Measurements from ENCODE around the gene CYP20A1. TPM values are rescaled to one million over a fixed set of nuclear protein-coding genes. Genes with fewer than 3 reads are reported as not detected.
"Not testable (repeated sequence)": the region's sequence is repeated elsewhere in the genome, so short reads cannot be mapped to it uniquely, and the experiment has no call there.

Gene CYP20A1
- total and polyA plus RNA-seq, 2 donors, result 16.0 to 19.5 TPM

DNA sequence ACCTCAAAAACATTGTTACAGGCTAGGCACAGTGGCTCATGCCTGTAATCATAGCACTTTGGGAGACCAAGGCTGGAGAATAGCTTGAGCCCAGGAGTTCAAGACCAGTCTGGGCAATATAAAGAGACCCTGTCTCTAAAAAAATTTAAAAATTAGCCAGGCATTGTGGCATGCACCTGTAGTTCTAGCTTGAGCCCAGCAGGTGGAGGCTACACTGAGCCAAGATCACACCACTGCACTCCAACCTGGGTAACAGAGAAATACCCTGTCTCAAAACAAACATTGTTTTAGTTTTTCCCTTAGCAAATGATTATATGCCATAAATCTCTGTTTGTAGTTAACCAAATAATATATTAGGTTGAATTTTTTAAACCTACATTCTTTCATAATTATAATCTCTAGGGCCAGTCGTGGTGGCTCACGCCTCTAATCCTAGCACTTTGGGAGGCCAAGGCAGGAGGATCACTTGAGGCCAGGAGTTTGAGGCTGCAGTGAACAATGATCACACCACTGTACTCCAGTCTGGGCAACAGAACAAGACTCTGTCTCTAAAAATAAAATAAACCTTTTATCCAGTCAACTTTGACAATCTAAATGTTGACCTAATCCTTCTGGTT lies 13.3 kb upstream of the CYP20A1 start:
- no peaks in the 10 kb centered on the region for H3K27me3 ChIP-seq (ENCODE audit: control insufficient read depth in 2 of 2, insufficient read depth in 1 of 2, low read length in 1 of 2)
- no peaks in the 10 kb centered on the region for H3K36me3 ChIP-seq (ENCODE audit: control insufficient read depth in 2 of 2, insufficient read depth in 2 of 2, low read length in 1 of 2)
- DNase-seq (ENCODE audit: low read depth in 6 of 9, low spot score in 9 of 9), result peak in 4 of 9 donors; percentile 17 to 44 (median 26)
- H3K27ac ChIP-seq (ENCODE audit: low read depth in 1 of 2, low read length in 1 of 2), result no peak overlapping the region
- no peaks in the 10 kb centered on the region for H3K4me1 ChIP-seq (ENCODE audit: control insufficient read depth in 2 of 2, insufficient read depth in 2 of 2, low read length in 2 of 2)
- no peak overlapping the region for H3K4me3 ChIP-seq (ENCODE audit: low read length in 2 of 2)
- H3K9me3 ChIP-seq (ENCODE audit: control insufficient read depth in 2 of 2, insufficient read depth in 1 of 2, low read length in 1 of 2), result no peaks in the 10 kb centered on the region
- WGBS, result 96% methylated on average over 2 of the region's 2 CpGs

DNA sequence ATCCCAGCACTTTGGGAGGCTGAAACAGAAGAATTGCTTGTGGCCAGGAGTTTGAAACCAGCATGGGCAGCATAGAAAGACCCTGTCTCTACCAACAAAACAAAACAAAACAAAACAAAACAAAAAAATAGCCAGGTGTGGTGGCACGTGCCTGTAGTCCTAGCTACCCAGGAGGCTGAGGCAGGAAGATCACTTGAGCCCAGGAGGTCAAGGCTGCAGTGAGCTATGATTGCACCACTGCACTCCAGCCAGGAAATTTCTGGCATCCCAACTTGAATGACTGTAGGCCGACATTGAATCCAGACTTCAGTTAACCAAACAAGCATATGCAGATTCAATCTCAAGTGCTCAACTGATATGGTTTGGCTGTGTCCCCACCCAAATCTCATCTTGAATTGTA lies 9.1 kb upstream of the CYP20A1 start:
- H3K4me3 ChIP-seq (ENCODE audit: low read length in 2 of 2); DNase-seq (ENCODE audit: low read depth in 6 of 9, low spot score in 9 of 9); H3K36me3 ChIP-seq (ENCODE audit: control insufficient read depth in 2 of 2, insufficient read depth in 2 of 2, low read length in 1 of 2); H3K4me1 ChIP-seq (ENCODE audit: control insufficient read depth in 2 of 2, insufficient read depth in 2 of 2, low read length in 2 of 2); H3K9me3 ChIP-seq (ENCODE audit: control insufficient read depth in 2 of 2, insufficient read depth in 1 of 2, low read length in 1 of 2); H3K27ac ChIP-seq (ENCODE audit: low read depth in 1 of 2, low read length in 1 of 2); H3K27me3 ChIP-seq (ENCODE audit: control insufficient read depth in 2 of 2, insufficient read depth in 1 of 2, low read length in 1 of 2): not testable (repeated sequence)
- 97% methylated on average over 2 of the region's 2 CpGs for WGBS

DNA sequence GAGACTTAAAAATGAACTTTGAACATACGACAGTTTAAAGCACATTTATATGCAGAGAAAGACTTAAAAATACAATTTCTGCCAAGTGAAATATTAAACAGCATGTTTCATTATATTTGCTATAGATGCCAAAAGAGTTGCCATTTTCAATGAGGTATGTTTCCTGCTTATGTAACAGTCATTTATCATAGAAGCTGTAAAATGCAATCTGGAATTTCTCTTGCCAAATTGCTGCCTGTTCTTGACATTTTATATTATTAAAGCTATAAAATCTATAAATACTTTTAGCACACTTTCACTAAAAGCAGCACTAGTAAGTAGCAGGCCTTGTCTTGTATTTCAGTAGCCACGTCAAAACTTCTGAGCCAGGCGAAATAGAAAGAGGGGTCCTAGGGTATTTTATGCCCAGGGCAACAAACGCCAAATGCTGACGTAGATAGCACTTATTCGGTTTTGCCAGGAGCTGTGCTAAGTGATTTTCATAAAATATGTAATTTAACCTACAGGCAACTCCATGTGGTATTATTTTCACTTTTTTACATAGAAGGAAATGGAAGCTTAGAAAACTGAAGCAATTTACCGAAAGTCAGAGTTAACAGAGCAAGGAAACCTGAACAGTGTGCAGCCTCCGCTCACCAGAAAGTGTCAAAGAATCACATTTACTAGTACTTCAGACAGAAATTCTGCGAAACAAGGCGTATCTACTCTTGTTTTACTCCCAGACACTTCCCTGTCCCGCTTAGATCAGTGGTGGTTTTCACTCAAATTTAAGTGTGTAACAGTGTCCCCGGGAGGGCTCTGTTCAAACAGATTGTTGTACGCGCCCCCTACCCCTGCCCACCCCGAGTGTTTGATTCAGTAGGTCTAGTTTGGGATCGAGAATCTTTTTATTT lies 1.2 kb upstream of the CYP20A1 start:
- peak overlapping the region; percentile 70 to 90 for H3K4me3 ChIP-seq (ENCODE audit: low read length in 2 of 2)
- peak overlapping the region; percentile 65 to 98 for H3K27ac ChIP-seq (ENCODE audit: low read depth in 1 of 2, low read length in 1 of 2)

DNA sequence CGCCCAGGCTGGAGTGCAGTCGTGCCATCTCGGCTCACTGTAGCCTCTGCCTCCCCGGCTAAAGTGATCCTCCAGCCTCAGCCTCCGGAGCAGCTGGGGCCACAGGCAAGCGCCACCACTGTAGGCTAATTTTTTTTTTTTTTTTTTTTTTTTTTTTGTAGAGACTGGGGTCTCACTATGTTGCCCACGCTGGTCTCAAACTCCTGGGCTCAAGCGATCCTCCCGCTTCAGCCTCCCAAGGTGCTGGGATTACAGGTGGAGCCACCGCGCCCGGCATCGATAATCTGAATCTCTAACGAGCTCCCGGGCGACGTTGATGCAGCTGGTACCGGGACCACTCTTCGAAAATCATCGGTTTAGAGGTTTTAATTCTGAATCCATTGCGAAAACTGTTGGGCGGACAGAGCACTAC lies 520 bp upstream of the CYP20A1 start:
- DNase-seq (ENCODE audit: low read depth in 6 of 9, low spot score in 9 of 9), result no peak
- H3K36me3 ChIP-seq (ENCODE audit: control insufficient read depth in 2 of 2, insufficient read depth in 2 of 2, low read length in 1 of 2), result peaks cover 6 to 9% of the 10 kb centered on the region in 2 donors
- H3K27me3 ChIP-seq (ENCODE audit: control insufficient read depth in 2 of 2, insufficient read depth in 1 of 2, low read length in 1 of 2), result no peaks in the 10 kb centered on the region
- H3K27ac ChIP-seq (ENCODE audit: low read depth in 1 of 2, low read length in 1 of 2), result peak overlapping the region; percentile 98 to 99
- 27% methylated on average over 22 of the region's 22 CpGs for WGBS
- H3K4me3 ChIP-seq (ENCODE audit: low read length in 2 of 2), result peak overlapping the region; percentile 70 to 90
- peaks cover 11 to 19% of the 10 kb centered on the region in 2 donors for H3K4me1 ChIP-seq (ENCODE audit: control insufficient read depth in 2 of 2, insufficient read depth in 2 of 2, low read length in 2 of 2)
- H3K9me3 ChIP-seq (ENCODE audit: control insufficient read depth in 2 of 2, insufficient read depth in 1 of 2, low read length in 1 of 2), result no peaks in the 10 kb centered on the region

More for the DNA sequence above, 1.2 kb upstream of the CYP20A1 start:
- no peaks in the 10 kb centered on the region for H3K9me3 ChIP-seq (ENCODE audit: control insufficient read depth in 2 of 2, insufficient read depth in 1 of 2, low read length in 1 of 2)
- peaks cover 1 to 6% of the 10 kb centered on the region in 2 donors for H3K36me3 ChIP-seq (ENCODE audit: control insufficient read depth in 2 of 2, insufficient read depth in 2 of 2, low read length in 1 of 2)
- DNase-seq (ENCODE audit: low read depth in 6 of 9, low spot score in 9 of 9), result peak in 1 of 9 donors; percentile 26
- H3K27me3 ChIP-seq (ENCODE audit: control insufficient read depth in 2 of 2, insufficient read depth in 1 of 2, low read length in 1 of 2), result no peaks in the 10 kb centered on the region
- 92% methylated on average over 16 of the region's 16 CpGs for WGBS
- peaks cover 11 to 19% of the 10 kb centered on the region in 2 donors for H3K4me1 ChIP-seq (ENCODE audit: control insufficient read depth in 2 of 2, insufficient read depth in 2 of 2, low read length in 2 of 2)

DNA sequence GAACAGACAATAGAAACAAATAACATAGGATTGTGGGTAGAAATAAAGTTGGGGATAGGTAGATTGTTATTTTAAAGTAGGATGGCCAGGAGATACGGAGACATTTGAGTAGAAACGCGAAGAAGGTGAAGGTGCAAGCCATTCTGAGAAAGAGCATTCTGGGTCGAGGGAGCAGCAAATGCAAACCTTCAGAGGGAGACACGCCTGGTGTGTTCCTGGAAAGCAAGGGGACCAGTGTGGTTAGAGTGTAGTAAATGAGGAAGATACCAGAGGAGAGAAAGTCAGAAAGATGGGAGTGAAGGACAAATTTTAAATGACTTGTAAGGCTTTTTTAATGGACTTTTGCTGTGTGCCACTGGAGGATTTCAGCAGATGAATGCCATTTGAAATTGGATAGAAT lies 1.7 kb downstream of the CYP20A1 start:
- Histone ChIP-seq H3K9me3 (ENCODE audit: control insufficient read depth in 2 of 2, insufficient read depth in 1 of 2, low read length in 1 of 2) (no peaks in the 10 kb centered on the region), H3K4me3 (ENCODE audit: low read length in 2 of 2) (no peak overlapping the region), H3K27me3 (ENCODE audit: control insufficient read depth in 2 of 2, insufficient read depth in 1 of 2, low read length in 1 of 2) (no peaks in the 10 kb centered on the region), H3K27ac (ENCODE audit: low read depth in 1 of 2, low read length in 1 of 2) (no peak overlapping the region), H3K36me3 (ENCODE audit: control insufficient read depth in 2 of 2, insufficient read depth in 2 of 2, low read length in 1 of 2) (peaks cover 11% of the 10 kb centered on the region in 2 donors), H3K4me1 (ENCODE audit: control insufficient read depth in 2 of 2, insufficient read depth in 2 of 2, low read length in 2 of 2) (peaks cover 11 to 19% of the 10 kb centered on the region in 2 donors)
- DNase-seq (ENCODE audit: low read depth in 6 of 9, low spot score in 9 of 9), result no peak
- 83% methylated on average over 5 of the region's 5 CpGs for WGBS

DNA sequence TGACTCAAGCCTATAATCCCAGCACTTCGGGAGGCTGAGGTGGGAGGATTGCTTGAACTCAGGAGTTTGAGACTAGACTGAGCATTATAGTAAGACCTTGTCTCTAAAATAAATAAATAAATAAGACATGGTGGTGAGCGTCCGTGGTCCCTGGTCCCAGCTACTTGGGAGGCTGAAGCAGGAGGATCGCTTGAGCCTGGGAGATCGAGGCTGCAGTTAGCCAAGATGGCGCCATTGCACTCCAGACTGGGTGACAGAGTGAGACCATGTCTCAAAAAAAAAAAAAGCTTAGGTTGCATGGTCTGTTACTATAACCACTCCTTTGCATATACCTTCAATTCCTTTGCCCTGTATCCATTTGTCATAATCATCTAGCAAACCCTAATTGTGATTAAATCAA lies 3.7 kb downstream of the CYP20A1 start:
- DNase-seq (ENCODE audit: low read depth in 6 of 9, low spot score in 9 of 9), result no peak
- Histone ChIP-seq H3K9me3 (ENCODE audit: control insufficient read depth in 2 of 2, insufficient read depth in 1 of 2, low read length in 1 of 2) (no peaks in the 10 kb centered on the region), H3K4me1 (ENCODE audit: control insufficient read depth in 2 of 2, insufficient read depth in 2 of 2, low read length in 2 of 2) (peaks cover 11 to 19% of the 10 kb centered on the region in 2 donors), H3K27ac (ENCODE audit: low read depth in 1 of 2, low read length in 1 of 2) (no peak overlapping the region), H3K4me3 (ENCODE audit: low read length in 2 of 2) (no peak overlapping the region), H3K27me3 (ENCODE audit: control insufficient read depth in 2 of 2, insufficient read depth in 1 of 2, low read length in 1 of 2) (no peaks in the 10 kb centered on the region), H3K36me3 (ENCODE audit: control insufficient read depth in 2 of 2, insufficient read depth in 2 of 2, low read length in 1 of 2) (peaks cover 11 to 24% of the 10 kb centered on the region in 2 donors)
- 97% methylated on average over 6 of the region's 6 CpGs for WGBS

DNA sequence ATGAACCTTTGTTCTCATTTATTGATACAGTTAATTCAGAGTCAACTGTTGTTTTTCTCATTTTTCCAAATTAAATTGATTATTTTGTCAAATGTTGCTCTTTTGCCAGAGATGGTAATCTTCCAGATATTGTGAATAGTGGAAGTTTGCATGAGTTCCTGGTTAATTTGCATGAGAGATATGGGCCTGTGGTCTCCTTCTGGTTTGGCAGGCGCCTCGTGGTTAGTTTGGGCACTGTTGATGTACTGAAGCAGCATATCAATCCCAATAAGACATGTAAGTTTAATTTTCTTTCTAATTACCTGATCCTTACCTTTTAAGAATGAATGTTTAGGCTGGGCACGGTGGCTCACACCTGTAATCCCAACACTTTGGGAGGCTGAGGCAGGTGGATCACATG lies 7.8 kb downstream of the CYP20A1 start:
- no peak overlapping the region for H3K4me3 ChIP-seq (ENCODE audit: low read length in 2 of 2)
- WGBS, result 94% methylated on average over 3 of the region's 3 CpGs
- DNase-seq (ENCODE audit: low read depth in 6 of 9, low spot score in 9 of 9), result no peak
- no peaks in the 10 kb centered on the region for H3K27me3 ChIP-seq (ENCODE audit: control insufficient read depth in 2 of 2, insufficient read depth in 1 of 2, low read length in 1 of 2)
- no peaks in the 10 kb centered on the region for H3K9me3 ChIP-seq (ENCODE audit: control insufficient read depth in 2 of 2, insufficient read depth in 1 of 2, low read length in 1 of 2)
- no peak overlapping the region for H3K27ac ChIP-seq (ENCODE audit: low read depth in 1 of 2, low read length in 1 of 2)
- peaks cover 11 to 42% of the 10 kb centered on the region in 2 donors for H3K36me3 ChIP-seq (ENCODE audit: control insufficient read depth in 2 of 2, insufficient read depth in 2 of 2, low read length in 1 of 2)
- H3K4me1 ChIP-seq (ENCODE audit: control insufficient read depth in 2 of 2, insufficient read depth in 2 of 2, low read length in 2 of 2), result no peaks in the 10 kb centered on the region

DNA sequence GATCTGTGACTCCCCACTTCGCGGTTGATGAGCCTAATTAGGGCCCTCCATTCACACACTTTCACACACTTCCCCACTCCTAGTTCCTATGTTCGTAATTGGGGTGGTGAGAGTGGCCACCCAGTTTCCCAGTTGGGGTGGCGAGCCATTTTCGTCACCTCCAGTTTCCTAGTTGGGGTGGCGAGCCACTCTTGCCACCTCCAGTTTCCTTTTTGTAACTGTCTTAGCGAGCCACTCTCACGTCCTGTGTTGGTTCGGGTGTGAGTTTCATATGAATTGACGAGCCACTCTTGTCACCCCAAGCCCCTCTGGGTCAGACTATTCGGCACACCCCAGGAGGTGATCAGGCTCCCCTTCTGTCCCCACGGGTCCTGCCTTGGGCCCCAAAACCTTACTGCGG lies 14.0 kb downstream of the CYP20A1 start:
- Histone ChIP-seq H3K9me3 (ENCODE audit: control insufficient read depth in 2 of 2, insufficient read depth in 1 of 2, low read length in 1 of 2) (peaks cover 1 to 6% of the 10 kb centered on the region in 2 donors), H3K4me1 (ENCODE audit: control insufficient read depth in 2 of 2, insufficient read depth in 2 of 2, low read length in 2 of 2) (no peaks in the 10 kb centered on the region), H3K27me3 (ENCODE audit: control insufficient read depth in 2 of 2, insufficient read depth in 1 of 2, low read length in 1 of 2) (no peaks in the 10 kb centered on the region), H3K4me3 (ENCODE audit: low read length in 2 of 2) (no peak overlapping the region), H3K36me3 (ENCODE audit: control insufficient read depth in 2 of 2, insufficient read depth in 2 of 2, low read length in 1 of 2) (peaks cover 26 to 60% of the 10 kb centered on the region in 2 donors), H3K27ac (ENCODE audit: low read depth in 1 of 2, low read length in 1 of 2) (no peak overlapping the region)
- no peak for DNase-seq (ENCODE audit: low read depth in 6 of 9, low spot score in 9 of 9)
- 97% methylated on average over 13 of the region's 13 CpGs for WGBS

DNA sequence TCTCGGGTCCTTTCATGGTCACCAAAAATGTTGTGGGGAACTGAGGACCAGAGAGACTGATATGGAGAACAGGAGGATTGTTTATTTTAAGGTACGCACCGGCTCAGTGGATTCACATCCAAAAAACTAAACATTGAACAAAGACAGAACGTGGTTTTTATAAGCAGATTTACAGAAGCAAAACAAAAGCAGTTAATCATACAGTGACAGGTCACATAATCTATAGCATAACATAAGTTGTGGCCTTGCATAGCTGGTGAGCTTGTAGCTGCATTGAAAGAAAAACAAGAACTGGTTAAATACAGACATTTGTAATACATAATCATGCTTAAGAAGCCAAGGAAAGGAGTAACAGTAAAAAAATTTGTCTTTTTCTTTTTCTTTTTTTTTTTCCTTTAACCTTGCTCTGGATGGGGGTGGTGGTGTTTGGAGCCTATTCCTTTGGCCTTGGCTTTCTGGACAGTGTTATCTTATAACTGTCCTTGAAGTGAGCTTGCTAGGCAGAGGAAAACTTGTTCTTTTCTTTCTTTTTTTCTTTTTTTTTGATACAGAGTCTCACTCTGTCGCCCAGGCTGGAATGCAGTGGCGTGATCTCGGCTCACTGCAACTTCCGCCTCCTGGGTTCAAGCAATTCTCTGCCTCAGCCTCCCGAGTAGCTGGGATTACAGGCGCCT lies 14.7 kb downstream of the CYP20A1 start:
- H3K27me3 ChIP-seq (ENCODE audit: control insufficient read depth in 2 of 2, insufficient read depth in 1 of 2, low read length in 1 of 2); H3K9me3 ChIP-seq (ENCODE audit: control insufficient read depth in 2 of 2, insufficient read depth in 1 of 2, low read length in 1 of 2); H3K27ac ChIP-seq (ENCODE audit: low read depth in 1 of 2, low read length in 1 of 2); H3K4me3 ChIP-seq (ENCODE audit: low read length in 2 of 2); DNase-seq (ENCODE audit: low read depth in 6 of 9, low spot score in 9 of 9); H3K4me1 ChIP-seq (ENCODE audit: control insufficient read depth in 2 of 2, insufficient read depth in 2 of 2, low read length in 2 of 2): not testable (repeated sequence)
- H3K36me3 ChIP-seq (ENCODE audit: control insufficient read depth in 2 of 2, insufficient read depth in 2 of 2, low read length in 1 of 2), result peaks cover 30 to 62% of the 10 kb centered on the region in 2 donors
- WGBS, result 87% methylated on average over 10 of the region's 10 CpGs

Data from thymus (tissue), 11 donors.